Uterus (tissue), 4 donors: ENCODE measurements around the gene KCNJ4. TPM values are rescaled to one million over a fixed set of nuclear protein-coding genes. Genes with fewer than 3 reads are reported as not detected.
"Not testable (repeated sequence)": the region's sequence is repeated elsewhere in the genome, so short reads cannot be mapped to it uniquely, and the experiment has no call there.

Experiments
- DNase-seq, 2 donors: peaks; one replicate each; pipeline ENCODE4 v3.0.0-alpha.2; 2019 to 2020
- H3K27ac ChIP-seq, 2 donors: fragments of 200-600 bp; sonication (generic); 1 replicate in 1 of 2; 2 replicates in 1 of 2; pipeline ENCODE4 v1.5.1; 2016 to 2018
- H3K27me3 ChIP-seq, 2 donors: fragments of 200-600 bp; sonication (generic); one replicate each; pipeline ENCODE4 v1.5.1; 2018 to 2019; ENCODE audit warnings: control low read depth in 1 of 2
- H3K36me3 ChIP-seq, 2 donors: fragments of 200-600 bp; sonication (generic); one replicate each; pipeline ENCODE4 v1.5.1; 2019; ENCODE audit warnings: control low read depth in 1 of 2
- H3K4me1 ChIP-seq, 2 donors: fragments of 200-600 bp; sonication (generic); one replicate each; pipeline ENCODE4 v1.5.1; 2018 to 2019; ENCODE audit warnings: control low read depth in 1 of 2
- H3K4me3 ChIP-seq, 2 donors: fragments of 200-600 bp; sonication (generic); 1 replicate in 1 of 2; 2 replicates in 1 of 2; pipeline ENCODE4 v1.5.1; 2018 to 2019; ENCODE audit warnings: mild to moderate bottlenecking in 1 of 2
- H3K9me3 ChIP-seq, 2 donors: fragments of 200-600 bp; sonication (generic); one replicate each; pipeline ENCODE4 v1.5.1; 2019; ENCODE audit warnings: control low read depth in 1 of 2
- CTCF ChIP-seq, 4 experiments: fragments of 200-600 bp in 2 of 4; fragments of 450-650 bp in 2 of 4; sonication (generic) in 2 of 4; IDR thresholded peaks; one replicate each; pipeline ENCODE4 v1.5.1; 2016 to 2019; ENCODE audit warnings: antibody characterized with exemption in 4 of 4, mild to moderate bottlenecking in 2 of 4, moderate library complexity in 1 of 4
- POLR2A ChIP-seq, 2 donors: fragments of 450-650 bp; IDR thresholded peaks; one replicate each; pipeline ENCODE4 v1.6.1; 2016; ENCODE audit warnings: antibody characterized with exemption in 2 of 2, mild to moderate bottlenecking in 1 of 2, moderate library complexity in 1 of 2
- intact Hi-C: fragments of 100-400 bp; cut with DNase I; formaldehyde crosslinking; loops from one replicate; pipeline ENCODE4 v1.15.1; 2023; ENCODE audit warnings: low total_unique reads
- total RNA-seq, 4 donors: library from RNA; depleted of rRNA in 3 of 4; stranded (reverse); fragments of >200 nt in 3 of 4; gene quantifications; one replicate each; pipeline versions ENCODE4 v1.1.0 to v1.2.4, GENCODE V29; 2014 to 2023
- donor health status: DM: yes; HTN: yes; CAD: no.

The KCNJ4 gene
- total RNA-seq, 4 donors from 2014 or later, result 0.21 to 1.1 TPM; not detected in 2

GRCh38 chr22:38386918-38387317 is 68.1 kb downstream of the KCNJ4 start:
- H3K4me1 ChIP-seq, H3K27me3 ChIP-seq, DNase-seq, H3K9me3 ChIP-seq, intact Hi-C loops, H3K4me3 ChIP-seq, H3K36me3 ChIP-seq: not testable (repeated sequence)
- peak overlapping the region in 1 of 2 donors; percentile 59 for H3K27ac ChIP-seq

DNA sequence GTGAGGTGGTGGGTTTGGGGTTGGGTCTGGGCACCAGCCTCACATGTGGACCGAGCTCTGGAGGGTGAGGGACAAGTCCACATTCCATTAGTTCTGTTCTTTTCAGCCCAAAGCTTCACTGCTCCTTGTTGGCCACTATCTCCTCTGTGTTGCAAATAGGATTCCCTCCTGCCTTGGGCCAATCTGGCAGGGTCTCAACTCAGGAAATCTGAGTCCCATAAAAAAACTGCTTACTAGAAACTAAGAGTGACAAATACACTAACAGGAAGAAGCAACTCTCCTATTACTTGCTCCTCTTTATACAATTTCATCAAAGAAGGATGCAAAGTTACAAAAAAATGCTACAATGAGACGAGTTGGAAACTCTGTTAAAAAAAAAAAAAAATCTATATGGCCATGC is 71.6 kb downstream of the KCNJ4 start:
- Histone ChIP-seq H3K27ac (no peak overlapping the region), H3K4me1 (no peaks in the 10 kb centered on the region), H3K36me3 (no peaks in the 10 kb centered on the region), H3K4me3 (no peak overlapping the region), H3K27me3 (no peaks in the 10 kb centered on the region), H3K9me3 (no peaks in the 10 kb centered on the region)
- TF ChIP-seq POLR2A (IDR thresholded peaks at IDR 0.05) (no peak), CTCF (IDR thresholded peaks at IDR 0.05) (no peak)
- intact Hi-C loops, result no loop called here
- DNase-seq, result no peak

GRCh38 chr22:38381371-38381770 is 73.6 kb downstream of the KCNJ4 start:
- intact Hi-C loops, H3K9me3 ChIP-seq, DNase-seq, H3K27ac ChIP-seq, H3K36me3 ChIP-seq, H3K4me3 ChIP-seq, H3K4me1 ChIP-seq, H3K27me3 ChIP-seq: not testable (repeated sequence)

Other genes starting within 250 kb of the KCNJ4 start
- 10 to 100 TPM; 31.7 to 70.4 (median 50.7) TPM for gene TMEM184B, start 182.2 kb downstream of the KCNJ4 start, total RNA-seq
- 100 to 1,000 TPM in 2 of 4 donors, 10 to 100 TPM in 2; 22.1 to 171 (median 100) TPM for gene CSNK1E, start 137.8 kb downstream of the KCNJ4 start, total RNA-seq
- gene KDELR3, start 12.9 kb upstream of the KCNJ4 start, total RNA-seq, result 10 to 100 TPM in 1 of 4 donors, 1 to 10 TPM in 1, under 1 TPM in 1, not detected in 1; 0.77 to 43.1 (median 4.7) TPM
- gene DDX17, start 51.1 kb upstream of the KCNJ4 start, total RNA-seq, result 100 to 1,000 TPM; 441 to 971 (median 665) TPM
- 1 to 10 TPM in 2 of 4 donors, under 1 TPM in 1, not detected in 1; 0.26 to 8.4 (median 5.2) TPM for gene DMC1, start 115.0 kb upstream of the KCNJ4 start, total RNA-seq
- 10 to 100 TPM in 1 of 4 donors, 1 to 10 TPM in 3; 1.5 to 10.4 (median 4.6) TPM for gene FAM227A, start 201.2 kb upstream of the KCNJ4 start, total RNA-seq
- gene CBY1, start 201.4 kb upstream of the KCNJ4 start, total RNA-seq, result 10 to 100 TPM; 10.5 to 42.8 (median 28.6) TPM
- gene TOMM22, start 226.8 kb upstream of the KCNJ4 start, total RNA-seq, result 10 to 100 TPM; 17.6 to 62.5 (median 48.4) TPM
- gene JOSD1, start 245.7 kb upstream of the KCNJ4 start, total RNA-seq, result 10 to 100 TPM; 24.4 to 57.9 (median 40.2) TPM